HG02973 (cell line): ENCODE measurements around the gene ATP5F1D.
A peak's percentile ranks its signal among the peaks of the same experiment; 100 is the strongest.

ENCODE experiments used
- ATAC-seq: cut with Tn5 transposase; IDR thresholded peaks from one replicate; pipeline ENCODE4 v1.9.1; 2021; ENCODE audit warnings: moderate library complexity; ENCODE audit not compliant: unreplicated experiment

Gene ATP5F1D

DNA sequence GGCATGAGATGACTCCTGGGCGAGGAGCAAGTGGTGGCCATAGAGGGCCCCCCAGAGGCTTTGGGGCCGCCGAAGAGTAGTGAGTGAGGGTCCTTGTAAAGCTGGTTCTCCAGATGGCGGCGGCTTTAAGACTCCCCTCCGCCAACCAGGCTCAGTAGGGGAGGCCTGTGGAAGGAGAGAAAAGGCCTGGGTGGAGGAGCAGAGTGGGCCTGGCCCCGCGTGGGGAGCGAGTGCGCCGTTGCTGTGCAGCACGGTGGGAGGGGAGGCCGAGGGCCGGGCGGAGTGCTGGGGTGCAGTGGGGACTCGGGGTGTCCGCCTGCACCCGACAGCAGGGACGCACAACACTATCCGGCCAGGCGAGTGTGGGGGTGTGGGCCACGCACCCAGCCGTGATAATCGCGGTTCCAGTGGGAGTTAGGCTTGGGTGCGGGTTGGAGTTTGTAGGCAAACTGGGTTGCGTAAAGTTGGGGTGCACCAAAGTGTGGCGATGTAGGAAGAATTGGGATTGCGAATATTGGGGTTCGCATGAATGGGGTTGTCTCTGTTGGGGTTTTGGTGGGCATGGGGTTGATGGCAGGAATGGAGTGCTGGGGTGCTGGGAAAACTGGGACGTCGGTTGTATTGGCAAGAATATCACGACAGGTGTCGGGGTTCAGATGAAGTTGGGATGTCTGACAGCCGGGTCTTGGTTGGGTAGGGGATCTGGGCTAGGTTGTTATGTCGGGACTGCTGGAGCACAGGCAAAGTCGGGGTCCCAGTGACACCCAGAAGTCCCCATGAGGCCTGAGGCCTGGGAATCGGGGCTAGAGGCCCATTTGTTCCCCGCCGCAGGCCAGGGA lies 26.9 kb downstream of the ATP5F1D start:
- no peak for ATAC-seq

DNA sequence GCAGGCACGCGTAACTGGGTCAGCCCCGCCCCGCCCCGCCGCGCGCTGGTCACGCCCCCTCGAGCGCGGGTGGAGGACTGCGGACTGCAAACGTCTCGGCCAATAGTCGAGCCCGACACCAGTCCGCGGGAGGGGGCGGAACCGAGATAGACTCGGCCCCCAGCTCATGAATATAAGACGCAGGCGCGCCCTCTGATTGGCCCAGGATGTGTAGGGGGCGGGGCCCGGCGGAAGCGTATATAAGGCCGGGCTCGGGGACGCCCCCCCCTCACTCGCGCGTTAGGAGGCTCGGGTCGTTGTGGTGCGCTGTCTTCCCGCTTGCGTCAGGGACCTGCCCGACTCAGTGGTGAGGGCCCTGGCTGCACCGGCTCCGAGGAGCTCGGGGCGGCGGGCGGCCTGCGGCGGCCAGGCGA lies 27.5 kb downstream of the ATP5F1D start, which contains the start of gene CIRBP:
Gene CIRBP, plus strand, starts transcription at position 268 of the 413 bp plus-strand sequence. CDS start 1,602 bp downstream, outside the sequence.
- ATAC-seq = peak; percentile 44

DNA sequence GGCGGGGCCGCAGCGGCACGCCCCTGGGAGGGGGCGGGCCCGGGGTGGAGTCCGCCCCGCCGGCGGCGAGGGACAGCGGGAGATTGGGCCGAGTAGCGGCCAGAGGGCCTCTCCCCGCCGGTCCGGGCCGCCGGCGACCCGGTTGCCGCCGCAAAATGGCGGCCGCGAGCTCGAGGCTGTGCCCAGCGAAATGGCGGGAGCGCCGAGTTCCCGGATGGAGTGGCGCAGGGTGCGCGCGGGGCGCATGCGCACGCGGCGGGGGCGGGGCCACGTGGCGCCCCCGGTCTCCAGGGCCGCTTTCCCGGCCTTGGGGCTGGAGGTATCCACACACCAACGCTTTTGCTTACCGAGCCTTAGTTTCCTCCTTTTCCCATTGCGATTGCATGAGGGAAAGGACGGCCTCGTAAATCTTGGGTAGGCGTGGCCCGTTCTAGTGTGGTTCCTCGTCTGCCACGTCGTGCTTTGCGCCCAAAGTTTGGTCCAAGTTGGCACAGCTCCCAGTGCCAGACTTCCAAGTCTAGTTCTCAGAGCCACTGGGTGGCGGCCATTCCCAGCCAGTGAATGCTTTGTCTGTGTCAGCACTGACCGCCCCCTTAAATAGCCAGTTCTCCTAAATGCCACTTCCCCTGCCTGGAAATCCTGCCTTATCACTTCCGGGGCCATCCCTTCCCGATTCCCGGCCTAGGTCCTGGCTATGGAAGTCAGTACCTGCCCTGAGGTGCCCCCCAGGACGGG lies 28.1 kb downstream of the ATP5F1D start:
- peak; percentile 19 for ATAC-seq

DNA sequence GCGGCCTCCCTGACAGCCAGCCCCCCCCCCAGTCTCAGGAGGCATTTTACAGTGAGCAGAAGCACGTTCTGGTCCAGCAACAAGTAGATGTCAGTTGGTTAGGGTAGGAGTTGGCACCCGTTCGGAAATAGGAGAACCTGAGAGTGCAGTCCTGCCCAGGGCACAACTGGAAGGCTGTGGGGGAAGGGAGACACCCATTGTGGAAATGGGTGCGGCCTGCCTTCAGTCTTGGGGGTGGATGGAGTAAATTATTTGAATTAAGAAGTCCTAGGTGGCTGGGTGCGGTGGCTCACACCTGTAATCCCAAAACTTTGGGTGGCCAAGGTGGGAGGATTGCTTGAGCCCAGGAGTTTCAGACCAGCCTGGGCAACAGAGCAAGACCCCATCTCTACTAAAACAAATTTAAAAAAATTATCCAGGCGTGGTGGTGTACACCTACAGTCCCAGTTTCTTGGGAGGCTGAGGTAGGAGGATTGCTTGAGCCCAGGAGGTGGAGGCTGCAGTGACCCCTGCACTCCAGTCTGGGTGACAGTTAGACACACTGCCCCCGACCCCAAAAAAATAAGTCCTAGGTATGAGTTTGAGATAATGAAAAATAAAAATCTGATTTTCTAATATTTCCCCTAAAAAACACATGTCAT lies 28.8 kb downstream of the ATP5F1D start:
- ATAC-seq = no peak

DNA sequence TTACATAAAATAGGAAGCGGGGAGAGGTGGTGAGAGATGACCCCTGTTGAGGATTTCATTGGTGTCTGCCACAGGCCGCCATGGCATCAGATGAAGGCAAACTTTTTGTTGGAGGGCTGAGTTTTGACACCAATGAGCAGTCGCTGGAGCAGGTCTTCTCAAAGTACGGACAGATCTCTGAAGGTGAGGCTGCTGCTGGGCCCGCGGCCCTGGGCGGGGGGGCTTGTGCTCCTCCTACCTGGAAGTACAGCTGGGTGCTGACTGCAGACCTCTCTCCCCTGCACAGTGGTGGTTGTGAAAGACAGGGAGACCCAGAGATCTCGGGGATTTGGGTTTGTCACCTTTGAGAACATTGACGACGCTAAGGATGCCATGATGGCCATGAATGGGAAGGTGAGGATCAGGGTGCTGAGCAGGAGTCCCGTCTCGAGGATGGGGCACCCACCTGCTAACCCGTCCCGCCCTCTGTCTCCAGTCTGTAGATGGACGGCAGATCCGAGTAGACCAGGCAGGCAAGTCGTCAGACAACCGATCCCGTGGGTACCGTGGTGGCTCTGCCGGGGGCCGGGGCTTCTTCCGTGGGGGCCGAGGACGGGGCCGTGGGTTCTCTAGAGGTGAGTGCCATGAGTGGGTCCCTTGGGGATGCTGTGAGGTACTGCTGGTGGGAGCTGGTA lies 29.4 kb downstream of the ATP5F1D start:
- ATAC-seq = no peak

DNA sequence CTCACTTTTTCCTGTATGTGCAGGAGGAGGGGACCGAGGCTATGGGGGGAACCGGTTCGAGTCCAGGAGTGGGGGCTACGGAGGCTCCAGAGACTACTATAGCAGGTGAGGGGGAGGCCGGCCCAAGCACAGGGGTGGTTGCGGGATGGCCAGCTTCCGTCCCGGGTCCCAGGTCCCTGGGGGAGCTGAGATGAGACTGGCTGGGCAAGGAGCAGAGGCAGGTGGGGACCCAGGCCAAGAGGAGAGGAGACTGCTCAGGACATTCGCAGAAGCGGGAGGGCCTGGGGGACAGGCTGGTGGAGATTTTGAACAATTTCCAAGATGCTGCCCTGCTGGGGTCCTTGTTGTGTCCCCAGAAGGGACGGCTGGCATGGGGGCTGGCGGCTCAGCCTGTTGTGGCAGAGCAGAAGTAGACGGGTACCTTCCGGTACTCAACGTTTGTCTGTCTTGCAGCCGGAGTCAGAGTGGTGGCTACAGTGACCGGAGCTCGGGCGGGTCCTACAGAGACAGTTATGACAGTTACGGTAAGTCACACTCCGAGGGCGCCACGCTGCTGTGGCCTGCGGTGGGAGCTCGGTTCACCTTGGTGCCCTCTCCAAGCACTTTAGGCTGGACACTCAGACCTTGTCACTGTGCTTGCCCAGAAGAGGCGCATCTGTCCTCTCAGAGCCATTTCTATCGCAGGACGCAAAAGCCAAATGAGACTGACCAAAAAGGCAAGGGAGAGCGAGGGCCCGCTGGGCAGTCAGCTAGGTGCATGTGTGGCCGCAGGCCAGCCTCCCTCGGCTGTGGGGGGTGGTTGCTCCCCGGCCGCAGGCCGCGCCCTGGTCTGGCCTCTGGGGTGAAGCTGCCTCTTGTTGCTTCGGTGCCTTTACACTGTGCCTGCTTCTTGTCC lies 30.2 kb downstream of the ATP5F1D start:
- ATAC-seq = no peak

DNA sequence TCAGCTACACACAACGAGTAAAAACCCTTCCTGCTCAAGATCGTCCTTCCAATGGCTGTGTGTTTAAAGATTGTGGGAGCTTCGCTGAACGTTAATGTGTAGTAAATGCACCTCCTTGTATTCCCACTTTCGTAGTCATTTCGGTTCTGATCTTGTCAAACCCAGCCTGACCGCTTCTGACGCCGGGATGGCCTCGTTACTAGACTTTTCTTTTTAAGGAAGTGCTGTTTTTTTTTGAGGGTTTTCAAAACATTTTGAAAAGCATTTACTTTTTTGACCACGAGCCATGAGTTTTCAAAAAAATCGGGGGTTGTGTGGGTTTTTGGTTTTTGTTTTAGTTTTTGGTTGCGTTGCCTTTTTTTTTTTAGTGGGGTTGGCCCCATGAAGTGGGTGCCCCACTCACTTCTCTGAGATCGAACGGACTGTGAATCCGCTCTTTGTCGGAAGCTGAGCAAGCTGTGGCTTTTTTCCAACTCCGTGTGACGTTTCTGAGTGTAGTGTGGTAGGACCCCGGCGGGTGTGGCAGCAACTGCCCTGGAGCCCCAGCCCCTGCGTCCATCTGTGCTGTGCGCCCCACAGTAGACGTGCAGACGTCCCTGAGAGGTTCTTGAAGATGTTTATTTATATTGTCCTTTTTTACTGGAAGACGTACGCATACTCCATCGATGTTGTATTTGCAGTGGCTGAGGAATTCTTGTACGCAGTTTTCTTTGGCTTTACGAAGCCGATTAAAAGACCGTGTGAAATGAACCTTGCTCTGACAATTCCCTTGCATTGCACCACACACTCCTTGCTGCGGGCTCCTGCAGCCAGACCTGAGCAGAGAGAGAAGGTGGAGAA lies 31.1 kb downstream of the ATP5F1D start:
- no peak for ATAC-seq

DNA sequence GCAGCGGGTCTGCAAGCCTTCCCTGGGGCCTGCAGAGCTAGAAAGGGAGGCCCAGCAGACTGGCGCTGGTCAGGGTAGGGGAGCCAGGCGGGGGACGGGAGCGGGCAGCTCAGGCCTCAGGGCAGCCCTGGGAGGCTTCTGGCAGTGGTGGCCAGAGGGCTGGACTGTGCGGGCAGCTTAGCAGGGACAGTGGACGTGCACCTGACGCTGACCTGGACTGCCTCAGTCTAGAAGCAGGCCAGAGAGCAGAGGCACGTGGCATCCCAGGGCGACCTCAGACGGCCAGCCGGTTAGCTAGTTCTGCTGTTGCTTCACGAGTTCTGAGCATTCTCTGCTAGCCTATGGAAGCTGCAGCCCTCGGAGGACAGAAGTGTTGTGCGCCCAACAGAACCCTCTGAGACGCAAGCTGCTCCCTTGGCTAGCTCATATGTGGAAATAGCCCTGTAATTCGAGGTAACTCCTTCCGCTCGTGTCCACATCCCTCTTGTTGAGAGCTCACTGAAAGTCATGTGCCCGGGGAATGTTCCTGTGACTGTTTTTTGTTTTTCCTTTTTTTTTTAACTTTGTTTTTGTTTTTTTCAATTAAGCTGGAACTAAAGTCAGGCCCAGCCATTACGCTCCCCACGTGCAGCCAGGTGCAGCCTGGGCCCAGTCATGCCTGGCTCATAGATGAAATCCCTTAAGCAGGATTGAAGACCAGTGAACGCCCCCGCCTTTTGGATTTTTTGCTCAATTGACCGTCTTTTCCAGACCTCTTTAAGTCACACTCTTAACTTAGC lies 31.9 kb downstream of the ATP5F1D start:
- no peak for ATAC-seq

DNA sequence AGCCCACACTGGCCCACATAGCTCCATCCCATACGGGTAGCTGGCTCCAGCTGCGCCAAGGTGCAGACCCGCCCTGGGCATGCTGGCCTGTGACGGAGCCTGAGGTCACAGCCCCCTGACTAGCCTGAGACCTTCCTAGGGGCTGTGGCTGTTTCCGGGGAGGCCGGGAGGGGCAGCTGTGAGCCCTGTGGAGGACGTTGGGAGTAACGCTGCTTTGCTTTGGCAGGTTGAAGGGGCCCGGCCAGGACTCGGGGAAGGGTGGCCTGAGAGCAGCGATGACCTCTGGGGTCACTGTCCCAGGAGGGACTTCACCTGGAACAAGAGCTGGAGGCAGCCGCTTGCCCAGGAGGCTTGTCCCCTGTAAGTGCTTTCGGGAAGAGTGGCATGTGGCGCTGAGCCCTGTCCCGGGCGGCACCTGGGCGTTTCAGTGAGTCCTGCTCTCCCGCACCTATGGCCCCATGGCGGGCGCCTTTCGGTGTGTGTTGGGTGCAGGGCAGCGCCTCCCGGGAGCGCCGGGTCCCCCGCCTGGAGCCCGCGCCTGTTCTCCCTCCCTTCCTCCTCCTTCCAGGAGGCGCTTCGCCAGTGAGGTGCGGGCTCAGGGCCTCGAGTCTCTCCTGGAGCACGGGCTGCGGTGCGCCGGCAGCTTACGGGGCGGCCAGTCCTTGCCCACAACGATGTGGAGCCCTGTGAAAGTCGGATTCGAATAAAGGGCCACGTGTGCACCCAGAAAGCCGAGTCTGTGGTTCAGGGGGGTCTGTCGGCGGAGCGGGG lies 32.7 kb downstream of the ATP5F1D start:
- ATAC-seq = no peak

DNA sequence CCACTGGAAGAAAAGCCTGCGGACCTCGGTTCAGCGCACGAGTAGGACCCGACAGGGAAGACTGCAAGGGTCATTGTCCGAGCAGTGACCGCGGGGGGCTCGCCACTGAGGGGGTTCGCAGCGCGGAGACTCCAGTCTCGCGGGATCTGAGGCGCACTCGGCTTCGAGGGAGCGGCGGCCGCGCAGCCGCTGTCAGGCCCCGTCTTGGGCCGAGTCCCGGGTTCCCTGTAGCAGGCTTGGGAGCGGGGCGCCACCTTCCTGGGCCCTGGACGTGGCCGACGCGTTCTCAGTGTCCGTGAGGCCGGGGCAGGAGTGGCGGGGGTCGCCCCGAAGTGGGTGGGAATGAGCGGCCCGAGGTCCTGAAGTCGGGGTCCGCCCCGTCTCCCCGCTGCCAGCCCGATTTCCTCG lies 33.3 kb downstream of the ATP5F1D start:
- no peak for ATAC-seq

DNA sequence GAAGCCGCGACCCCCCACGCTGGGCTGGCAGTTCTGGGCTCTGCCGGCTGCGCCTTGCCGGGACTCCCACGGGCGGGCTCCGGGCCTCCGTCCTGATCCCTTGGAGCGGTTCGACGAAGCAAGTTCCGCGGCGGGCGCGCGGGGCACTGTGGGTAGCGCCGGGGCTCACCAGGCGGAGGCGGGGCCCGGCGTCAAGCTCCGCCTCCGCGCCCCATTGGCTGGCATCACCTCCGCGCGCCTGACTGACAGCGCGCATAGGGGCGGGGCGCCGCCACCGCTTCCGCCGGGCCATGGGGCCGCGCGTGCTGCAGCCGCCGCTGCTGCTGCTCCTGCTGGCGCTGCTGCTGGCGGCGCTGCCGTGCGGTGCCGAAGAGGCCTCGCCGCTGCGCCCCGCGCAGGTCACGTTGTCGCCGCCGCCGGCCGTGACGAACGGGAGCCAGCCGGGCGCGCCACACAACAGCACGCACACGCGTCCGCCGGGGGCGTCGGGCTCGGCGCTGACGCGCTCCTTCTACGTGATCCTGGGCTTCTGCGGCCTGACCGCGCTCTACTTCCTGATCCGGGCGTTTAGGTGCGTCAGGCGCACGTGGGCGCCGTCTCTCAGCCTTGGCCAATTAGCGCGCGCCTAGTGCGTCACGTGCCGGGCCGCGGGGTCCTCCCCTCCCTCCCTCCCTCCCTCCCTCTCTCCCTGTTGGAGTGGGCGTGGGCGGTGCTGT lies 33.9 kb downstream of the ATP5F1D start, which contains the start of gene FAM174C:
Gene FAM174C, plus strand, starts transcription at position 271 of the 716 bp plus-strand sequence. Its CDS starts 20 bp downstream, at position 291.
- peak; percentile 54 for ATAC-seq

DNA sequence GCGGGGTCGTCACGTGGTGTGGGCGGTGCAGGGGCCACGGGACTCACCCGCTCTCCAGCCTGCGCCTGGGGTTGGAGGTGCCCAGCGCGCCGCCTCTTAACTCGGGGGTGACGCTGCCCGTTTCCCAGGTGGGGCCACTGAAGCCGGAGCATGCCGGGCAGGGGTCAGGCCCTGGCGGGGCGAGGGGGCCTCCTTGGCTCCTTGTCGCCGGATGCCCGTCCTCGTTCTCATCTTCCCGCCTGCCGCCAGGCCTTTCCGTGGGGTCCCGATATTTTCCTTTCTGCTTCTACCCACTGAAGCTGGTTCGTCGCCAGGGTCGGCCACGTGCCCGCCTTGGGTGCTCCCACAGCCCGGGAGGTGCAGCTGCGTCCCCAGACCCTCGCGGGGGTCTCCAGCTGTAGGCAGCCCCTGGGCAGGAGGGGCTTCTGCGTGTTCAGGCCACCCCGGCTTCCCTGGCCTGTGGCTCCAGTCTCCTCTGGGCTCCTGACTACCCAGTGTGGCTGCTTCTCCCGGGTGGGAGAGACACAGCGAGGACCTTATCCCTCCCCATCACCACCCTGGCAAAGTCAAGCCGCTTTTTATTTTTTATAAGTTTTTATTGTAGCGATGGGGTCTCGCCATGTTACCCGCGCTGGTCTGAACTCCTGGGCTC lies 34.6 kb downstream of the ATP5F1D start:
- ATAC-seq = no peak

DNA sequence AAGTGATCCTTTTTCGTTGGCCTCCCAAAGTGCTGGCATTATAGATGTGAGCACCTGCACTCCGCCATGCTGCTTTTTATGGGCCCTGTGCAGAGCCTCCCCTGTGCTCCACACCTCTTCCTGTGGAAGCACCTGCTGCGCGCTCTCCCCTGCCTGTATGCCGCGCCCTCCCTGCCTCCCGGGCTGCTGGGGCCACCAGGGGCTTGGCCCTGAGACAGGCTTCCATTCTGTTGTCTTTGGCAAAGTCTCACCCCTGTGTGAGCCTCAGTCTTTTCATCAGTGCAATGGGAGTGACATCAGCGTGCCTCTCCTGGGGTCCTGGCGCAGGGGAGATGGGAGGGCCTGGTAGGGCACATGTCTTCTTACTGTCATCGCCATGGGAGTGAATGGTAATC lies 35.1 kb downstream of the ATP5F1D start:
- no peak for ATAC-seq

DNA sequence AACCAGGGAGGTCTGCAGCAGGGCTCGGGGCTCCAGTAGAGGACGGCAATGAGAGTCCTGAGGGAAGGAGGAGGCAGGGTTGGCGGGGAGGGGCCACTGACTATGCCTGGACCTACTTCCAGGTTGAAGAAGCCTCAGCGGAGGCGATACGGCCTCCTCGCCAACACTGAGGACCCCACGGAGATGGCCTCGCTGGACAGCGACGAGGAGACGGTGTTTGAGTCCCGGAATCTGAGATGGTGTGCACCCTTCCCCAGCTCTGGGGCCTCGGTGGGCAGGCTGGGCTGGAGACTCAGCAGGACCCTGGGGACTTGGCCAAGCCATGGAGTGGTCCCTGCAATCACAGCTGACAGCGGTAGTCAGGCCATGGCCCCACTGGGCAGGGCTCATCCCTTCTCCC lies 35.5 kb downstream of the ATP5F1D start:
- ATAC-seq = no peak

DNA sequence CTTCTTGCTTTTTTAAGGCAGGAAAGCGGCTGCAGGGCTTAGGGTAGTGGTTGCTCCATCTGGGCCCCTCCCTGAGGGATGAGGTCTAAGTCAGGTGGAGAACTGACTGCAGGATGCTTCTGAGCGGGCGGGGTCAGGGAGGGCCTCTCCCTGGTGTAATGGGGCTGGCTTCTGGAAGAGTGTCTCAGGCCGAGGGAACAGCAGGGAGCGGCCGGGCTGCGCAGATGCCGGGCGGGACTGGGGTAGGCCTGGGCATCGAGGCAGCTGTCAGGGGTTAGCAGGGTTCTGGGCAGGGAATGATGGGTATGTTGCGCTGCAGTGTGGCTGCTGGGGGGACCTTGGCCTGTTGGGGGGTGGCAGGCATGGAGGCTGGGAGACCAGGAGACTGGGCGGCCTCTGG lies 36.5 kb downstream of the ATP5F1D start:
- no peak for ATAC-seq
